Colonic mucosa (tissue), 4 donors: ENCODE results near the gene AS3MT. TPM values are rescaled to one million over a fixed set of nuclear protein-coding genes. Genes with fewer than 3 reads are reported as not detected.

Experiments
- DNase-seq: peaks from one replicate; pipeline ENCODE4 v3.0.0-alpha.2; 2020
- H3K27ac ChIP-seq: fragments of 200-600 bp; one replicate; pipeline ENCODE4 v1.8.0; 2021
- H3K27me3 ChIP-seq: fragments of 200-600 bp; one replicate; pipeline ENCODE4 v1.8.0; 2021
- H3K36me3 ChIP-seq: fragments of 200-600 bp; one replicate; pipeline ENCODE4 v1.8.0; 2021
- H3K4me1 ChIP-seq: fragments of 200-600 bp; one replicate; pipeline ENCODE4 v1.8.0; 2021; ENCODE audit warnings: mild to moderate bottlenecking
- H3K4me3 ChIP-seq: fragments of 200-600 bp; one replicate; pipeline ENCODE4 v1.8.0; 2021
- H3K9ac ChIP-seq, 2 donors: one replicate each; pipeline ENCODE4 v1.7.0; 2013; ENCODE audit warnings: control low read depth in 2 of 2, low read depth in 2 of 2, low read length in 2 of 2
- H3K9me3 ChIP-seq: fragments of 200-600 bp; one replicate; pipeline ENCODE4 v1.8.0; 2021
- CTCF ChIP-seq: fragments of 200-600 bp; IDR thresholded peaks from one replicate; pipeline ENCODE4 v1.8.0; 2022; ENCODE audit warnings: antibody characterized with exemption, mild to moderate bottlenecking
- intact Hi-C: fragments of 100-400 bp; cut with DNase I; formaldehyde crosslinking; loops from one replicate; pipeline ENCODE4 v1.14.1; 2022
- total RNA-seq, 2 donors: library from RNA; stranded (reverse); fragmentation: NEBNext Ultra II Directional in 1 of 2; extraction: Animal tissue kit (Norgen Biotek cat#: 25700) in 1 of 2; gene quantifications; one replicate each; pipeline ENCODE4 v1.2.1, GENCODE V29; 2021
- donor health status: healthy.
- donor health status: DM: no; HTN: no; CAD: no.
- donor health status: DM: no; HTN: no; CAD: no.

The AS3MT gene
- total RNA-seq, 2 donors from 2014 or later: 0.77 to 1.9 TPM

GRCh38 chr10:102880256-102880655, 11.0 kb downstream of the AS3MT start:
- intact Hi-C loops: no loop called here

GRCh38 chr10:102888048-102888447, 18.8 kb downstream of the AS3MT start:
- no peak overlapping the region for H3K27ac ChIP-seq
- no peaks in the 10 kb centered on the region for H3K27me3 ChIP-seq
- no peaks in the 10 kb centered on the region for H3K9me3 ChIP-seq
- H3K9ac ChIP-seq: no peak overlapping the region
- DNase-seq: no peak
- H3K36me3 ChIP-seq: no peaks in the 10 kb centered on the region
- TF ChIP-seq CTCF: no peak
- no peaks in the 10 kb centered on the region for H3K4me1 ChIP-seq
- no peak overlapping the region for H3K4me3 ChIP-seq
- intact Hi-C loops: no loop called here

More at GRCh38 chr10:102880256-102880655, 11.0 kb downstream of the AS3MT start:
- H3K9me3 ChIP-seq: no peaks in the 10 kb centered on the region
- H3K9ac ChIP-seq: no peak overlapping the region
- no peaks in the 10 kb centered on the region for H3K4me1 ChIP-seq
- no peaks in the 10 kb centered on the region for H3K27me3 ChIP-seq
- TF ChIP-seq CTCF: no peak
- no peaks in the 10 kb centered on the region for H3K36me3 ChIP-seq
- H3K4me3 ChIP-seq: no peak overlapping the region
- H3K27ac ChIP-seq: no peak overlapping the region
- DNase-seq: no peak

GRCh38 chr10:102894466-102895213, 25.4 kb downstream of the AS3MT start:
- intact Hi-C loops: no loop called here
- DNase-seq: no peak
- Histone ChIP-seq H3K9ac (no peak overlapping the region), H3K27ac (no peak overlapping the region), H3K4me3 (no peak overlapping the region), H3K27me3 (no peaks in the 10 kb centered on the region), H3K9me3 (no peaks in the 10 kb centered on the region), H3K4me1 (no peaks in the 10 kb centered on the region), H3K36me3 (no peaks in the 10 kb centered on the region)
- TF ChIP-seq CTCF: no peak

GRCh38 chr10:102900006-102900405, 30.7 kb downstream of the AS3MT start:
- TF ChIP-seq CTCF: no peak
- Histone ChIP-seq H3K9me3 (no peaks in the 10 kb centered on the region), H3K27ac (no peak overlapping the region), H3K4me3 (no peak overlapping the region), H3K9ac (no peak overlapping the region), H3K27me3 (no peaks in the 10 kb centered on the region), H3K4me1 (no peaks in the 10 kb centered on the region), H3K36me3 (no peaks in the 10 kb centered on the region)
- no peak for DNase-seq
- intact Hi-C loops: loop anchor here (2.0 to 5.0 kb wide), 2 partner anchors 63 to 173 kb away; partner anchors contain the start of gene CYP17A1

- Histone ChIP-seq H3K27me3 (no peaks in the 10 kb centered on the region), H3K9ac (no peak overlapping the region), H3K4me1 (no peaks in the 10 kb centered on the region), H3K9me3 (no peaks in the 10 kb centered on the region), H3K36me3 (no peaks in the 10 kb centered on the region), H3K4me3 (no peak overlapping the region), H3K27ac (no peak overlapping the region)
- intact Hi-C loops: loop anchor here (5.0 kb wide), 1 partner anchor 177 kb away; no protein-coding TSS in a partner anchor
- TF ChIP-seq CTCF: no peak
- no peak for DNase-seq
Measured at GRCh38 chr10:102904346-102904745, 35.1 kb downstream of the AS3MT start.
